Endothelial cell of umbilical vein (primary cell): Measurements from ENCODE around the gene TBATA. TPM values are rescaled to one million over a fixed set of nuclear protein-coding genes. Genes with fewer than 3 reads are reported as not detected.

Experiments used
- BruUV-seq: library from RNA; stranded (reverse); fragments of 400-500 nt; replicated peaks from 2 replicates; lab custom pipeline; 2021; lab: Mats Ljungman, UMichigan
- CTCF ChIA-PET: fragments of 300-600, 350-600 bp; sonication (Branson Sonifier 250); formaldehyde crosslinking; loops from one replicate; lab custom pipeline; 2021; ENCODE audit warnings: antibody characterized with exemption, inconsistent platforms; lab: Charles Lee
- POLR2A ChIA-PET: fragments of 300-600, 350-600 bp; sonication (Branson Sonifier 250); formaldehyde crosslinking; loops from one replicate; lab custom pipeline; 2021; ENCODE audit warnings: antibody characterized with exemption, inconsistent platforms; lab: Charles Lee
- DNase-seq: peaks from one replicate; pipeline ENCODE4 v3.0.0-alpha.2; 2011; ENCODE audit warnings: low read depth, low spot score
- FAIRE-seq: peaks from 2 replicates; lab custom pipeline; 2011; peaks lifted over from hg19 to GRCh38; lab: Jason Lieb, UNC
- H2AFZ ChIP-seq: 2 replicates; pipeline ENCODE4 v1.6.0; 2012; ENCODE audit warnings: low read depth, low read length, control low read depth, inconsistent platforms
- H3K27ac ChIP-seq: 2 replicates; pipeline ENCODE4 v1.5.1; 2011; ENCODE audit warnings: low read depth, mild to moderate bottlenecking, control low read depth, low read length, moderate library complexity; ENCODE audit not compliant: insufficient read depth
- H3K27me3 ChIP-seq, 2 experiments: 2 replicates each; pipeline versions ENCODE4 v1.6.0 to v1.6.1; 2011; ENCODE audit warnings: low read length in 2 of 2, mixed read lengths in 1 of 2; ENCODE audit not compliant: control insufficient read depth in 2 of 2, insufficient read depth in 2 of 2
- H3K36me3 ChIP-seq, 2 experiments: 2 replicates in 1 of 2; 3 replicates in 1 of 2; pipeline ENCODE4 v1.5.1; 2011; ENCODE audit warnings: low read length in 2 of 2, mild to moderate bottlenecking in 1 of 2, moderate library complexity in 1 of 2; ENCODE audit not compliant: control insufficient read depth in 2 of 2, insufficient read depth in 2 of 2; ENCODE audit errors: extremely low read depth in 1 of 2
- H3K4me1 ChIP-seq: 3 replicates; pipeline ENCODE4 v1.5.1; 2011; ENCODE audit warnings: mild to moderate bottlenecking, low read length; ENCODE audit not compliant: control insufficient read depth, insufficient read depth; ENCODE audit errors: extremely low read depth
- H3K4me2 ChIP-seq: 2 replicates; pipeline ENCODE4 v1.6.1; 2011; ENCODE audit warnings: low read length, control low read depth, mixed read lengths; ENCODE audit not compliant: insufficient read depth
- H3K4me3 ChIP-seq, 3 experiments: fragments of 200-600 bp in 1 of 3; sonication (generic), shearing (Covaris generic) in 1 of 3; replicated peaks in 1 of 3; 2 replicates each; pipeline ENCODE4 v1.5.1; 2011 to 2016; ENCODE audit warnings: control low read depth in 3 of 3, low read length in 3 of 3, mild to moderate bottlenecking in 2 of 3, inconsistent platforms in 1 of 3, low read depth in 1 of 3, moderate library complexity in 1 of 3; ENCODE audit not compliant: insufficient read depth in 1 of 3
- H3K79me2 ChIP-seq: 2 replicates; pipeline ENCODE4 v1.6.0; 2012; ENCODE audit warnings: low read length, inconsistent platforms; ENCODE audit not compliant: control insufficient read depth, insufficient read depth
- H3K9ac ChIP-seq: replicated peaks from 2 replicates; pipeline ENCODE3; 2011; ENCODE audit warnings: low read length, control low read depth; ENCODE audit not compliant: insufficient read depth; ENCODE audit errors: extremely low read depth
- H3K9me1 ChIP-seq: replicated peaks from 3 replicates; pipeline ENCODE4 v1.6.0; 2011; ENCODE audit warnings: mild to moderate bottlenecking, low read length; ENCODE audit not compliant: control insufficient read depth, insufficient read depth; ENCODE audit errors: extremely low read depth
- H3K9me3 ChIP-seq: replicated peaks from 2 replicates; pipeline ENCODE4 v1.5.1; 2012; ENCODE audit warnings: low read length, inconsistent platforms; ENCODE audit not compliant: control insufficient read depth, insufficient read depth
- H4K20me1 ChIP-seq: replicated peaks from 2 replicates; pipeline ENCODE3; 2011; ENCODE audit warnings: mild to moderate bottlenecking, low read length; ENCODE audit not compliant: control insufficient read depth, insufficient read depth; ENCODE audit errors: extremely low read depth
- FOS ChIP-seq: IDR thresholded peaks from 2 replicates; pipeline ENCODE4 v1.6.1; 2011; ENCODE audit warnings: mild to moderate bottlenecking, low read length, moderate library complexity, borderline replicate concordance; ENCODE audit not compliant: insufficient read depth
- GATA2 ChIP-seq: IDR thresholded peaks from 2 replicates; pipeline ENCODE4 v1.7.0; 2011; ENCODE audit warnings: low read depth, mild to moderate bottlenecking, moderate library complexity, mixed read lengths, low read length; ENCODE audit not compliant: insufficient read length, insufficient read depth
- JUN ChIP-seq: IDR thresholded peaks from 2 replicates; pipeline ENCODE4 v1.6.1; 2011; ENCODE audit warnings: borderline replicate concordance, low read depth; ENCODE audit not compliant: insufficient read length, insufficient read depth
- MYC ChIP-seq: IDR thresholded peaks from one replicate; pipeline ENCODE4 v1.6.1; 2011; ENCODE audit warnings: mild to moderate bottlenecking, low read depth, low read length
- POLR2A ChIP-seq: IDR thresholded peaks from 2 replicates; pipeline ENCODE4 v1.6.1; 2012; ENCODE audit warnings: low read depth, mild to moderate bottlenecking, control low read depth, low read length
- POLR2AphosphoS5 ChIP-seq: IDR thresholded peaks from 2 replicates; pipeline ENCODE4 v1.6.1; 2012; ENCODE audit warnings: low read depth, mild to moderate bottlenecking, control low read depth, low read length, moderate library complexity; ENCODE audit not compliant: insufficient read depth
- dilution Hi-C: fragments of 300-500 bp; cut with MboI; formaldehyde crosslinking; loops from one replicate; pipeline ENCODE4 v1.15.0; 2019; ENCODE audit warnings: low sequenced_read_pairs; ENCODE audit not compliant: extremely low pct_ligation_motif_present
- intact Hi-C: fragments of 100-400 bp; cut with micrococcal nuclease; formaldehyde crosslinking; loops from one replicate; pipeline ENCODE4 v1.10.0; 2022
- polyA plus RNA-seq, 4 experiments: library from polyadenylated mRNA; depleted of rRNA in 3 of 4; stranded (reverse) in 3 of 4; unstranded in 1 of 4; fragments of >200 nt; gene quantifications; 2 replicates each; pipeline versions ENCODE4 v1.2.1 to v1.2.3, GENCODE V29; 2011 to 2012; ENCODE audit warnings: missing spikeins in 1 of 4
- total RNA-seq: library from RNA; stranded (reverse); gene quantifications from 2 replicates; pipeline ENCODE4 v1.2.3, GENCODE V29; 2021
- TF ChIP-seq, protein P1 (sequence below), 2 donors: IDR thresholded peaks; 1 replicate in 1 of 2; 2 replicates in 1 of 2; pipeline ENCODE4 v1.5.1; 2011; ENCODE audit warnings: low read length in 2 of 2, mild to moderate bottlenecking in 2 of 2, moderate library complexity in 2 of 2, control low read depth in 1 of 2, inconsistent platforms in 1 of 2, low read depth in 1 of 2; ENCODE audit not compliant: insufficient read depth in 1 of 2; ENCODE audit errors: extremely low read depth in 1 of 2

The TBATA gene
- total and polyA plus RNA-seq, 2 donors (not counting 3 experiments of a cell fraction or from before 2014, with no cell fraction given), result not detected

DNA sequence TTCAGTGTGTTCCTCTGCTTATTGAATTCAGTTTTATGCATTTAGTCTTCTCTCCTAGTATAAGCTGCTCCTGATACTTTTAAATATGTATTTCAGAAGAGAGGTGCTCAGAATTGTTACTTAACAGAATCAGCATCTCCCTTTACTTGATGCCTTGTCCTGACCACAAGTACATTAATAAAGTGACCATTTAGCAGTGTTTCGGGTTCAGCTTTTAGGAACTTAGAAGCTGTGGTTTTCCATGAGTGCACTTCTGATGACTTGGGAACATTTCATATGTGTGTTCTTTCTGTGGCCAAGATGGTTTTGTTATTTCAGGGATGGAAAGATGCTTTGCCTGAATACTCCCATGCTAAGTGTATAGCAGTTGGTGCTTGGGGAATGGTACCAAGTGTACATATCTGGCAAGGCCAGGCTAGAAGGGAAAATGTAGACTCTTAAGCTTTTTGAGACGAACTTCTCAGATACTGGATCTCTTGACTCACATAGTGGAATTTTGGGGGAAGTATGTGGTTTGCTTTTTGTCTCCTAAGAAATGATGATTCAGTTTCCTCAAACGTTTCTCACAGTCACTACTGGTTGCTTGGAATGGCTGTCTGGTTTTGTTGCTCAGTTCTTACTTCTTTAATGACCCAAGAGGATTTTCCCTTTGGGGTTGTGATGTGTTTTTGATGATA is 47.8 kb upstream of the TBATA start:
- Histone ChIP-seq H3K27me3 (no peaks in the 10 kb centered on the region), H3K9me3 (no peaks in the 10 kb centered on the region), H2AFZ (peak overlapping the region; percentile 47), H3K9ac (peak overlapping the region; percentile 56), H4K20me1 (no peaks in the 10 kb centered on the region), H3K4me3 (peak overlapping the region in 1 of 3 experiments; percentile 3), H3K79me2 (peaks cover 33% of the 10 kb centered on the region), H3K4me2 (peak overlapping the region; percentile 82), H3K9me1 (no peaks in the 10 kb centered on the region), H3K27ac (peak overlapping the region; percentile 87), H3K4me1 (peaks cover 33% of the 10 kb centered on the region), H3K36me3 (peaks cover 0 to 3% of the 10 kb centered on the region in 2 experiments)
- ChIA-PET POLR2A (interaction anchor here (0.6 kb wide), 1 partner anchor 9 kb away, joined by 3 read pairs; no protein-coding TSS in a partner anchor), CTCF (interaction anchor here (0.9 to 2.8 kb wide), 7 partner anchors 13 to 70 kb away, joined by 3 to 19 read pairs (median 5); partner anchors contain the start of gene SGPL1)
- TF ChIP-seq, protein P1, sequence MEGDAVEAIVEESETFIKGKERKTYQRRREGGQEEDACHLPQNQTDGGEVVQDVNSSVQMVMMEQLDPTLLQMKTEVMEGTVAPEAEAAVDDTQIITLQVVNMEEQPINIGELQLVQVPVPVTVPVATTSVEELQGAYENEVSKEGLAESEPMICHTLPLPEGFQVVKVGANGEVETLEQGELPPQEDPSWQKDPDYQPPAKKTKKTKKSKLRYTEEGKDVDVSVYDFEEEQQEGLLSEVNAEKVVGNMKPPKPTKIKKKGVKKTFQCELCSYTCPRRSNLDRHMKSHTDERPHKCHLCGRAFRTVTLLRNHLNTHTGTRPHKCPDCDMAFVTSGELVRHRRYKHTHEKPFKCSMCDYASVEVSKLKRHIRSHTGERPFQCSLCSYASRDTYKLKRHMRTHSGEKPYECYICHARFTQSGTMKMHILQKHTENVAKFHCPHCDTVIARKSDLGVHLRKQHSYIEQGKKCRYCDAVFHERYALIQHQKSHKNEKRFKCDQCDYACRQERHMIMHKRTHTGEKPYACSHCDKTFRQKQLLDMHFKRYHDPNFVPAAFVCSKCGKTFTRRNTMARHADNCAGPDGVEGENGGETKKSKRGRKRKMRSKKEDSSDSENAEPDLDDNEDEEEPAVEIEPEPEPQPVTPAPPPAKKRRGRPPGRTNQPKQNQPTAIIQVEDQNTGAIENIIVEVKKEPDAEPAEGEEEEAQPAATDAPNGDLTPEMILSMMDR (IDR thresholded peaks at IDR 0.05; ENCODE audit: extremely low read depth in 1 of 2, insufficient read depth in 1 of 2, low read depth in 1 of 2, low read length in 2 of 2), result no peak
- TF ChIP-seq MYC, result no peak
- TF ChIP-seq FOS, result peak; percentile 68
- TF ChIP-seq POLR2A, result peak; percentile 28
- TF ChIP-seq POLR2AphosphoS5, result peak; percentile 45
- peak; percentile 60 for TF ChIP-seq JUN
- TF ChIP-seq GATA2, result peak; percentile 43
- dilution Hi-C loops (no loop called here), intact Hi-C loops (loop anchor here (1.0 to 2.0 kb wide), 2 partner anchors 16 to 31 kb away; no protein-coding TSS in a partner anchor)
- DNase-seq, result peak; percentile 80
- no TSS peak for BruUV-seq
- FAIRE-seq, result peak; percentile 91
